DMS79 (cell line): ENCODE measurements around the gene VPS13C.
A peak's percentile ranks its signal among the peaks of the same experiment; 100 is the strongest.
"Not testable (repeated sequence)": the region's sequence is repeated elsewhere in the genome, so short reads cannot be mapped to it uniquely, and the experiment has no call there.

ENCODE experiments used
- DNase-seq: peaks from one replicate; lab custom pipeline; 2025; lab: John Stamatoyannopoulos, UW

VPS13C gene

DNA sequence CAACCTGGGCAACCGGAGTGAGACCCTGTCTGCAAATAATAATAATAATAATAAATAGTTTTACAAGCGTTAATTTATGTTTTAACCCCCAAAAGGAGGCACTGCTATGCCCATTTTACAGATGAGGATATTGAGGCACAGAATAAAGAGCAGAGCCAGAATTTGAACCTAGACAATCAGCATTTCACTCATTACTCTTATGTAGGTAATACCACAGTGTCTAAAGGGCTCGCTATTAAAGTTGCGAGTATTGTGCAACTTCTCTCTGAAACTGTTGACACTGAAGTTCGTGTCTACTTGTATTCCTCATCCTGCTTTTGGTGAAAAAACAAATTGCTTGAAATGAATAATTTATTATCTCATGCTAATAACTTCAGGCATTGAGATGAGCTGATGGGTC lies 9.3 kb upstream of the VPS13C start:
- DNase-seq: no peak

DNA sequence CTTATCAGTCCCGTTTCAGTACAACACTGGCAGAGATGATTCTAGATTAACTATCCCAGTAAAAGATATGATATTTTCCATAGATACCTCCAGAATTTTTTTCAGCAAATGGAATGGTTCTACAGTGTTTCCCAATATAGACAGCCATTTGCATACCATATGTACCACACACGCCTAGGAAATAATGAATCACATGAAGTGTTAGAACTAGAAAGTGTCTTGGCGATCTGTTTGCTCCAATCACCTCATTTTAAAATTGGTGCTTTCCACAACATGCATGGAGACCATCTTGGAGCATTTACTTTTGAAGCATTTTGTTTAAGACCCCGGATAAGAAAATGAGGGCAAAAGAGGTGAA lies 8.5 kb upstream of the VPS13C start:
- no peak for DNase-seq

DNA sequence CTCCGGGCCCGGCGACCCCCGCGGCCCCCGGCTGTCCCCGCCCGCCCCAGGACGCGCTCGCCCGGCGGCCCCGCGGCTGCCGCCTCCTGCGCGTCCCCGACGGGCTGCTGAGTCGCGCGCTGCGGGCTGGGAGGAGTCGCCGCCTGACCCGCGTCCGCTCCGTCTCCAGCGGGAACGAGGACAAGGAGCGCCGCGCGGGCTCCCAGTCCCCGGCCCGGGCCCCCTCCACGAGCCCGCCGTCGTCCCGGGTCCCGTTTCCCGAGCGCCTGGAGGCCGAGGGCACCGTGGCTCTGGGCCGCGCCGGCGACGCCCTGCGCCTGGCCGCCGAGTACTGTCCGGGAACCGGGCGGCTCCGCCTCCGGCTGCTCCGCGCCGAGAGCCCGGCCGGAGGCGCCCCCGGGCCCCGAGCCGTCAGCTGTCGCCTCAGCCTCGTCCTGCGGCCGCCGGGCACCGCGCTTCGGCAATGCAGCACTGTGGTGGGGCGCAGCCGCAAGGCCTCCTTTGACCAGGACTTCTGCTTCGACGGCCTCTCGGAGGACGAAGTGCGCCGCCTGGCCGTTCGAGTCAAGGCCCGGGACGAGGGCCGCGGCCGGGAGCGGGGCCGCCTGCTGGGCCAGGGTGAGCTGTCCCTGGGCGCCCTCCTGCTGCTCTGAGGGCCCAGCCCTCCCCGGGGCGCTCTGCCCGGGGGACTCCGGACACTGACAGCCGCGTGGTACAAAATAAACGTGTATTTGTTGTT lies 8.0 kb upstream of the VPS13C start:
- no peak for DNase-seq

DNA sequence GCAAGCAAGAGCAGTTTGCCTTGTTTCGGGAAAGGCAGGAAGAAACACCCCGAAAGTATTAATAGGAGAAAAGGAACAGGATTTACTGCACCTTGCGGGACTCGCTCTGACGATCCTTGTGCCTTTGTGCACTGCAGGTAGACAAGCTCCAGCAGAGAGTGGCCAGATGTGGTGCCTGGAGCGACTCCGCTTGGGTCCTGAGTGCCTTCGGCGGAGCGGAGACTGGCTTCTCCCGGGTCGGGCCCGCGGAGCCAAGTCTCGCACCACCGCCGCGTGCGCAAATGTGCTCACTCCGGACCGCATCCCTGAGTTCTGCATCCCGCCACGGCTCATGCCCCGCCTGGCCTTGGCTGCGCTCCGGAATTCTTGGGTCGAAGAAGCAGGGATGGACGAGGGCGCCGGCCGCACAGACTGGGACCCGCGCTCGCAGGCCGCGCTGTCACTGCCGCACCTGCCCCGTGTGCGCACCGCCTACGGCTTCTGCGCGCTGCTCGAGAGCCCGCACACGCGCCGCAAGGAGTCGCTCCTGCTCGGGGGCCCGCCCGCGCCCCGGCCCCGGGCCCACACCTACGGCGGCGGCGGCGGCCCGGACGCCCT lies 7.3 kb upstream of the VPS13C start:
- DNase-seq: no peak

DNA sequence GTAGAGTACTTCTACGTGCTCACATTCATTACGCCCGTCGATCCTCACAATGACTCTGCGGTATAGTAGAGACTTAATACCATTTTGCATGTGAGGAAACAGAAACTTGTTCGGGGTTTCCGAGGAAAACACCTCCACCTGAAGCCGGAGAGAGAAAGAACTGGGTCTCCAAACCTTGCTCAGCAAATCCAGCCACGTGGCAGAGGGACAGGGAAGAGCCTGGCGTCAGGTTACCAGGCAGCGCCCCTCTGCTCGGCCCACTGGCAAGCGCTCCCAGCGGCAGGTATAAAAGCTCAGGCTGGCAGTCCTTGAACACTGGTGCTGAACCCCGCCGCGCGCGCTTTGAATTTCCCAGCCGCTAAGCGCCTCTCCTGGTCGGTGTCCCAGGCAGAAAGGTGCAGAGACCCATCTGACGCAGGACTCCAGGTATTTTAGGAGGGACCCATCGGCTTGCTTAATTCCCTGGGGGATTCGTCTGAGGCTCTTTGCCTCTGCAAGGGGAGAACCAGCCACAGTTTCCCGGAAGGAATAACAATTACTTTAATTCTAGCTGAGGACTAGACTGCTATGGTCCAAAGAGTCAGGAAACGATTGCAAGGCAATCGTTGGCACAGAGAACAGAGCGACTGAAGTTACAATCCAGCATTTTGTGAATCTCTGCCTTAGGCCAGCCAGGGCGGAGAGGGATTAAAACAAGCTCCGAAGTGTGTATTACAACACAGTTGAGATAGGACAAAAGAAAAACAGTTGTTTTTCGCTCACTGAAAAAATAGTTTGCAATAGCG lies 6.6 kb upstream of the VPS13C start, which contains the start of gene C2CD4A:
C2CD4A (plus strand) TSS at position 315 of the 785 bp plus-strand sequence. CDS start 637 bp downstream, outside the sequence.
- peak; percentile 53 for DNase-seq

DNA sequence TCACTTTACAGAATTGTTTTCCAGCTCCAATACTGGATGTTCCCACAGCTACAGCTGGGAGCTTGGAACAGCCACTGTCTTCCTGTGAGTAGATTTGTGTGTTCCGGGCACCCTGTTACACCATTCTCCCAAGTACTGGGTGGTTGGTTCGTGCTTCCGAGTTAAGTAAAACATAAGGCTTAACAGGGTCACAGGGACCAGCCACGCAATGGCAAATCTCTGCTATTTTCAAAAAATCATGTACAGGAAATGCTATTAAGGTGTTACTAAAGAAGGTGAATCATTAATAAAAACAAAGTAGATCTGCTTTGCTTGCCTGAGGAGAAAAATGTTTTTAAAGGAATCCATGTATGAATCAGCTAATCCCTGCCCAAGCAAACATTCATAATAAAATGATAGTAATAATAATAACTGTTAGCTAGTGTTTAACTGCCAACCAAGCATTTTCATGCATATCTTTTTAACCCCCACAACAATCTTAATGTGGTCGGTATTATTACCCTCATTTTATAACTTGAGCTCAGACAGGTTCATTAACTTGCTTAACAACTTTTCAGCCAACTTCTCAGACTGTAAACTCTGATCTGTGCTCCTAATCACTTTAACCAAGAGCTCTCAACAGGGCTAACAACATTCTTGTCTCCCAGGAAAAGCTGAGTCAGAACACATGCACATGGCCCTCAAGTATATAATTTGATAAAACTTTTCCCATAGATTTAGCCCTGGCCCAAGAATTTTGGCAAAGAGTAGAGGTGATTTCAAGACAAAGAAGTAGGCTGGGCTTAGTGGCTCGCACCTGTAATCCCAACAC lies 3.8 kb upstream of the VPS13C start:
- DNase-seq: no peak

DNA sequence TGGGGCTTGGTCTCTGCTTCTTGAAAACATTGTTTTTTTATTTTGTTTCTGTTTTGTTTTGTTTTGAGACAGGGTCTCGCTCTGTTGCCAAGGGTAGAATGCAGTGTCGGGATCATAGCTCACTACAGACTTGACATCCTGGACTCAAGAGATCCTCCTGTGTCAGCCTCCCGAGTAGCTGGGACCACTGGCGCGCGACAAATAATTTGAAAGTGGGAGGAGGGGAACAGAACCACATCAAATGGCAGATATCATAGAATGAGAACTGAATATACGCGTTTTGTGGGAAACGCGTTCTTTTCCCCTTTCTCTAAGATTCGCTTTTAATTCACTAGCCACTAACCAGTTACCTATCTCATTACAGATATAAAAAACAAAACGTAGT lies 641 bp upstream of the VPS13C start:
- DNase-seq: no peak

DNA sequence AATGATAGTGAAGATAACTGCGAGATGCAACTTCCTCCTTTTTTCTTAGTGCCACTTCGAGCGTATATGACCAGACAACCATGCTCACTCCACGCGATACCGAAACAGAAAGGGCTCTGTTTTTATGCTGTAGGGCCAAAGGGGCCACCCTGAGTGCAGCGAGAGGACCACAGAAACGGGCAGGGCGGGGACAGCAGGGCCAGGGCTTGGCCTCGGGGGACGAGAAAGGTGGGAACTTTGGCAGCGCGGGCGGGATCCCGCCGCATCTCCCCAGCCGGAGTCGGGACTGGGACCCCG lies 483 bp downstream of the VPS13C start:
- no peak for DNase-seq

DNA sequence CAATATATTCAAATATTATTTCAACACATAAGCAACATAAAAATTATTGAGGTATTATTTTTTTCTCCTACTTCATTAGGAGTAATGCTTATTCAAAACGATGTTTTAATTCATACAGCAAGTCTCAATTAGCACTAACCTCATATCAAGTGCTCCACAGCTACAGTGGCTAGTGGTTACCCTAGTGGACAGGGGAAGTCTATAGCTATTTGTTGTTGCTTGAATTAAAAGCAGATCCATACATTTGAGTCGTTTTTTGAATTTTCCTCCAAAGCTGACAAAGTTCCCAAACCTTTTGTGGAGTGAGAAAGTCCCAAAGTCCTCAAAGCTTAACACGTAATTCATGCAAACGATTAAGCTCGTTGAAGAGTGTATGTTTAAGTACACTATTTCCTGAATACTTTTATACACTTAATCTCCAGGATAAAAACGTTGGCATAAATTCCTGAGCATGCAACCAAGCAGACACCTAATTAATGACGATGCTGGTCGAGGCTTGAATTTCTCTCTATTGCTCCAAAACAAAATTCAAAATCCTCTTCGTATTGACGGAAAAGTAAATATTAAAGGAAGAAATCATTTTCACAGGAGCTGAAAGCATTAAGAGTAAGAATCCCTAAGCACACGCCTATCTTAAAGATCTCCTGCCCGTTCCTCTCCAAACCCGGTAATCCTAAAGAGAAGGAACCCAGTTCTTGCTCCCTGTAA lies 985 bp downstream of the VPS13C start:
- DNase-seq: no peak

DNA sequence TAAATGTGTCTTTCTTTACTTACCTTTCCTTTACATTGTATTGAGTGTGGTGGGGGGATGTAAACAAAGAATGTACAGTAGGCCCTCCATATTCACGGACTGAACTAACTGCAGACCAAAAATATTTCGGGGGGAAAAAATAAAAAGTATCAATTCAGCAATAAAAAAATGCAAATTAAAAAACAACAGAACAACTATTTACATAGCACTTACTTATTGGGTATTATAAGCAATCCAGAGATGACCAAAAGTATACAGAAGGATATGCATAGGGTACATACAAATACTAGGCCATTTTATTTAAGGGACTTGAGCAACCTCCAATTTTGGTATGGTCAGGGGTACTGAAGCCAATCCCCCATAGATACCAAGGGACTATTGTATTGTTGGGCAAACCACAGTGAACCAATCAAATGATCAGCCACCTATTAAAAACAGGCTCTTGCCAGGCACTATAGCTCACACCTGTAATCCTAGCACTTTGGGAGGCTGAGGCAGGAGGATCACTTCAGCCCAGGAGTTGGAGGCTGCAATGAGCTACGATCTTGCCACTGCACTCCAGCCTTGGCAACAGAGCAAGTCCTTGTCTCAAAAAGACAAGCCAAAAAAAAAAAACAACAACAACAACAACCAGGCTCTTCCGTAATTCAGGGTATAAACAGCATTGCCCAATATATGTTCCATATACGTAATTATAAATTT lies 1.8 kb downstream of the VPS13C start:
- no peak for DNase-seq

DNA sequence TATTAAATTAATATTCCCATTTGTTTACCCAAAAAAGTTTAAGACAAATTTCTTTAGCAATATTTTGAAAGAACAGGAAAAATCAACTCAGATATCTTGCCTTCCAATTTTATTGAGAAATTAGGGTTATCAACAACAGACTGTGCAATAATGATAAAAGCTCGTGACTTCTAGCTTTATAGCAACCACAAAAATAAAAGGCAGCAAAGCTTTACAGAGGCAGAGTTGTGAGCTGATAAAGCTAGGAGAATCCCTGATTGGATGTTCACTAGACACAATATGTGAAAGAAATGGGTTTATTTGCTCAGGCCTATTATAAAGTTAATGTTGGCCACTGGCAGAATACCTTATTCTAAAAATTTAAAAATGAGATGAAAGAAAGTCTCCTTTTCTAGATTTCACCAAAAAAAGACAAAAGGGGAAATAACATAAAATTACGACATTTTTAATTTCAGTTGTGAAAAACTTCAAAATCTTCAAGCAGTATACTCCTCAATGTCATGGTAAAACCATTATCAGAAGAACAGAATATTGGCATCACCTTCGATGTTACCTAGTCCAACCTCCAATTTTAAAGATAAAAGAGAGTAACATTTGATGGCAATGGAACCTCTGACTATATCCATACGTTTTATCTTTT lies 2.8 kb downstream of the VPS13C start:
- no peak for DNase-seq

DNA sequence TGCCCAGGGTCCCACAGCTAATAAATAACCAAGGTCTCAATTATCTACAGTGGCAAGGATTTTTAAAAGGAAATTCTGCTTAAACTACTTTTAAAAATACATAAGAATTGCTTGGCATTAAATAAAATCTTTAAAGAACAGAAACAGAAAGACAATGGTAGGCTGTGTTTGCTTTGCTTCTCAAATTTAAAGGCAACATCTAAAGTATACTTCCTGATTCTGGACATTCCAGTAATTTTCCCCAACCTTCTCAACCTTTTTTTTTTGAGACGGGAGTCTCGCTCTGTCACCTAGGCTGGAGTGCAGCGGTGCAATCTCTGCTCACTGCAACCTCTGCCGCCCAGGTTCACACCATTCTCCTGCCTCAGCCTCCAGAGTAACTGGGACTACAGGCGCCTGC lies 5.3 kb downstream of the VPS13C start:
- no peak for DNase-seq

DNA sequence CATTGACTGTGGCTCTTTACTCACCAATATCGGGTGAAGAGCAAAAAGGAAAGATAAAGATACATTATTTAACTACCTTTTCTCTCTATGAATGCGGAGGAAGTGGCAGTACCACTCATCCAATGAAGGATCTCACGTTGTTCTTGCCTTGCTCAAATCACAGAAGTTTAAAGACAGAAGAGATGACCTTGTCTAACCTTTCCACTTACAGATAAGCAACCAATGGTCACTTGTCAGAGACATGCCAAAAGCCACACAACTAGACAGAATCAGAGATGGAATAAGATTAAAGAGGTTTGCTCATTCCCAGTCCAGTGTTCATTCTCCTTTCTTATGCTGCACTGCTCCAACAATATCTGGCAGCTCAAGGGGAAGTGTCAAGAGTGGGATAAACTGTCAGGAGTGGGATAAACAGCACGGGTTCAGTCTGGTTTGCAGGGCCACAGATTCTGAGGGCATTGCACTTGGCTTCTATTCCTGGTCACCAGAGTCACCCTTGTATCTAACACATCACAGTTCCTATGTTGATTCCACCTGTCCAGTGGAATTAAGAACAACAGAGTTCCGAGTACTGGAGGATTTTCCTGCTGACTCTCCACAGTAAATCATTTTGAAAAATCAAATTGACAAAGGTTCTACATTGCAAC lies 6.7 kb downstream of the VPS13C start:
- no peak for DNase-seq

DNA sequence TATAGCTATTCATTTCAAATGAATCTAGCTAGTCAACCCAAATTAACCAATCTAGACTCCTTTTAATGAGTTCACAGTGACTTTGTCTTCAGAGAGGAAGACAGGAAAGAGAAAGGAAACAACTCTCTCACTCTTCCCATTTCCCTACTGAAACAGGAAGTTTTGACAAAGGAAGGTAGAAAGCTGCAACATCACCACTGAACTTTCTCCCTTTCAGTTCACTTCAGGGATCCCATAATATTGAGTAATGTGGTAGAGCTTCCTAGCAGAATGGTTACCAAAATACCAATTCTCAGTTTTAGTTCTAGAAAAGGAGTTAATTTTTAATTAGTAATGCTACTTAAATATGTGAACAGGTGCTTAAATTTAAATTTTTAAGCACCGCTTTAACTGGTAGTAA lies 7.5 kb downstream of the VPS13C start:
- no peak for DNase-seq

DNA sequence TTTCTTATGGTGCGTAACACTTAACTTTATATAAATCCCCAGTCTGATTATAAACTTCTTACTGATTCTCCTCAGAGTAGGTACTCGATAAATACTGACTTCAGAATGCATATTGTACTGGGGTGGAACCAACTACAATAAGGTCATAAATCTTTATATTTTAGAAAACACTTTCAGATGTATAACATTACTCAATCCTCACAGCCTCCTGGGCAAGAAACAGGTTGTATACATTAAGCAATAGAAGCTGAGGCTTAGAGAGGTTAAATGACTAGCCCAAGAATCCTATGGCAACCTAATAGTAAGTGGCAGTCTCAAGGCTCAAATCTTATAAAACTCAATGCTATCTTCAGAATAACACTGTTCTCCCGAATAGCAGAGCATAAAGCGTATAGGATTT lies 9.1 kb downstream of the VPS13C start:
- DNase-seq: no peak

DNA sequence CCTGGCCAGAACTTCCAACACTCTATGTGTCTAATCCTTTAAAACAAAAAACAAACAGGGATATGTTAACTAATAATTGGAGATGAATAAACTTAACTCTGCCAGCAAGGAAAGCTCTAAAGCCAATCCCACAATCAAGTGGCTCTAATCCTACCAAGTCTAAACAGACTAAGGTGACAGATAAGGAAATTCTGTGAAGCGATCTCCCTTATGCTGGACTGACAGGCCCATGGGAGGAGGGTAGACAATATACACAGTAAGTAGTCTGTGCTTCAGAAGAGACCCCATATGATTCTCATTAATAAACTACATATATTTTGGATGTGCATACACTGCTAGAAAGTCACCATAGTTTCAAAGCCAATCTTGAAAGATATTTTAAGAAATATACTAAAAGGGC lies 10.1 kb downstream of the VPS13C start:
- no peak for DNase-seq

DNA sequence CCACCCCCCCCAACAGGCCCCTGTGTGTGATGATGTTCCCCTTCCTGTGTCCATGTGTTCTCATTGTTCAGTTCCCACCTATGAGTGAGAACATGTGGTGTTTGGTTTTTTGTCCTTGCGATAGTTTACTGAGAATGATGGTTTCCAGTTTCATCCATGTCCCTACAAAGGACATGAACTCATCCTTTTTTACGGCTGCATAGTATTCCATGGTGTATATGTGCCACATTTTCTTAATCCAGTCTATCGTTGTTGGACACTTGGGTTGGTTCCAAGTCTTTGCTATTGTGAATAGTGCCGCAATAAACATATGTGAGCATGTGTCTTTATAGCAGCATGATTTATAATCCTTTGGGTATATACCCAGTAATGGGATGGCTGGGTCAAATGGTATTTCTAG lies 12.0 kb downstream of the VPS13C start:
- not testable (repeated sequence) for DNase-seq

DNA sequence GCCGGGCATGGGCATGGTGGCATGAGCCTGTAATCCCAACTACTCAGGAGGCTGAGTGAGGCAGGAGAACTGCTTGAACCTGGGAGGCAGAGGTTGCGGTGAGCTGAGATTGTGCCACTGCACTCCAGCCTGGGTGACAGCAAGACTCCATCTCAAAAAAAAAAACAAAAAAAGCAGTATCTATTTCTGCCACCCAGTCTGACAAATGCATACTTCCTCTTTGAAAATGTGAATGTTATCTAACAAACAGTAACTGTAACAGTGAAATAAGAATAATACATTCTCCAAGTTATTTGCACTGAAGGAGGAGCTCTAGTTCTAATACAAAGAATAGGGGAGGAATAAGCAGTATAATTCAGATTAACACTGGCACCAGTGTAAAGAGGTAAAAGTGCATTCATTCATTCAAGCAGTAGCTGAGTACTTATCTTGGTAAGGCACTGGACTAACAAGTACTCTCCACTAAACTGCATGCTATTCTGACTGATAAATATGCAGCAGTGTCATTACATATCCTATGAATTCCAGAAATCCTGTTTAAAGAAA lies 12.9 kb downstream of the VPS13C start:
- DNase-seq: no peak

DNA sequence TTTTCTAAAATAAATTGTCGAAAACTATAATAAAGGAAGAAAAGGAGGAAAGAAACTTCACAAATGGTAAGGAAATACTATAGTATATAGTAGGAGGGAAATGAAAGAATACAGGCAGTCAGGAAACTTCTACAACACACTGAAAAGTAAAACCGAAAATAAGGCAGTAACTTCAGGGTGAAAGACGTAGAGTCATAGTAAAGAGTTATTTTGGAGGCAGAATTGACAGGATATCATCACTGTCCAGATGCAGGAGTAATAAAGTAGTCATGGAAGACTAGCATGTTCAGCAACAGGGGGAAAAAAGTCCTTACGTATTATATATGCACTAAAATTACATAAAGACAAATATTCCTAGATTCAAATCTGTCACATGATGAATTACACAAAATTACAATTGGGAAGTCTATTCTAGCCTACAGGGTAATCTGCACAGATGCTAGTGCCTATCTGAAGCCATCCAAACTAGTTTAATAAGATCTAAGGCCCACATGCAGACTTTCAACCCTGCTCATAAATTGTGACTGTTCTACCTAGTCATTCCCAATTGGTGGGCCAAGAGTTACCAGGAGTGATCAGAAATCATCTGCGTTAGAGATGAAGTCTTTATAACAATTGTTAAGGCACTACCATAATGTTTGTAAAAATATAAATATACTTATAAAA lies 14.0 kb downstream of the VPS13C start:
- DNase-seq: no peak
